Measurements from ENCODE around the gene SEMA4B. TPM values are rescaled to one million over a fixed set of nuclear protein-coding genes. Genes with fewer than 3 reads are reported as not detected.

Gene SEMA4B
- total and polyA plus RNA-seq, 2 donors from 2014 or later, result 28.7 to 190 TPM

DNA sequence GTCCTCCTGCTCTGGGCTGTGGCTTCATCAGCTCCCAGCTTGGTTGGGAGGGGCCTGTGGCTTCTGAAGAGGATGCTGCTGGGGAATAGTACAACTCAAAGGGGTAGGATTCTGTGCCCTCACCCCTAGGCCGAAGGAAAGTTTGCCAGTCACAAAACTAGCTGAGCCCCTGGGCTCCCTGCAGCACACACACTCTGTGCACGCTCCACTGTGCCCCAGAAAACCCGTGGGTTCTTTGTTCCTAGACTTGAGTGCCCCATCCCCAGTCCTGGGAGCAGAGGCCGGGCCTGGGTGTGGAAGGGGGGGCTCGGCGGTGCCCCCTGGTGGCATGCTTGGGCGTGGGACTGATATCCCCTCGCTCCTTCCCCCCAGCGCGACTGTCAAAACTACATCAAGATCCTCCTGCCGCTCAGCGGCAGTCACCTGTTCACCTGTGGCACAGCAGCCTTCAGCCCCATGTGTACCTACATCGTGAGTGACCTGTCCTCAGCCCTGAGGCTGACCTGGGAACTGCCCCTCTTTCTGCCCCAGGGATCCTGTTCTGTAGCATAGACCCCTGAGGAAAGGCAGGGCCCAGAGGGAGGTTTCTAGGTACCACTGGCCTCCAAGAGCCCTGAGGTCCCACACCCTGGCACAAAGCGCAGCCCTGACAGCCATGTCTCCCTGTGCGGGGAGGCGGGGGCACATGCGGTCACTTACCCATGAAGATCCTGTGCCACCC, 18.5 kb downstream of the SEMA4B start:
- no peak for FAIRE-seq
- H3K27me3 ChIP-seq (ENCODE audit: control insufficient read depth, insufficient read depth, low read length), result no peaks in the 10 kb centered on the region
- peaks cover 6 to 15% (median 10%) of the 10 kb centered on the region in 3 donors for H3K36me3 ChIP-seq (ENCODE audit: control insufficient read depth in 2 of 3, insufficient read depth in 3 of 3, low read length in 3 of 3)
- intact Hi-C loops (cut with DNase I), result no loop called here
- H3K4me1 ChIP-seq (ENCODE audit: control insufficient read depth in 2 of 3, insufficient read depth in 2 of 3, low read depth in 1 of 3, low read length in 3 of 3), result peaks cover 0 to 6% (median 5%) of the 10 kb centered on the region in 3 donors
- TF ChIP-seq, protein P1, sequence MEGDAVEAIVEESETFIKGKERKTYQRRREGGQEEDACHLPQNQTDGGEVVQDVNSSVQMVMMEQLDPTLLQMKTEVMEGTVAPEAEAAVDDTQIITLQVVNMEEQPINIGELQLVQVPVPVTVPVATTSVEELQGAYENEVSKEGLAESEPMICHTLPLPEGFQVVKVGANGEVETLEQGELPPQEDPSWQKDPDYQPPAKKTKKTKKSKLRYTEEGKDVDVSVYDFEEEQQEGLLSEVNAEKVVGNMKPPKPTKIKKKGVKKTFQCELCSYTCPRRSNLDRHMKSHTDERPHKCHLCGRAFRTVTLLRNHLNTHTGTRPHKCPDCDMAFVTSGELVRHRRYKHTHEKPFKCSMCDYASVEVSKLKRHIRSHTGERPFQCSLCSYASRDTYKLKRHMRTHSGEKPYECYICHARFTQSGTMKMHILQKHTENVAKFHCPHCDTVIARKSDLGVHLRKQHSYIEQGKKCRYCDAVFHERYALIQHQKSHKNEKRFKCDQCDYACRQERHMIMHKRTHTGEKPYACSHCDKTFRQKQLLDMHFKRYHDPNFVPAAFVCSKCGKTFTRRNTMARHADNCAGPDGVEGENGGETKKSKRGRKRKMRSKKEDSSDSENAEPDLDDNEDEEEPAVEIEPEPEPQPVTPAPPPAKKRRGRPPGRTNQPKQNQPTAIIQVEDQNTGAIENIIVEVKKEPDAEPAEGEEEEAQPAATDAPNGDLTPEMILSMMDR (IDR thresholded peaks at IDR 0.05; ENCODE audit: borderline replicate concordance, extremely low read depth, insufficient read depth), result peak; percentile 44
- peak in 4 of 5 donors; percentile 16 to 69 (median 50) for DNase-seq
- no peaks in the 10 kb centered on the region for H3K9me3 ChIP-seq (ENCODE audit: control insufficient read depth in 2 of 3, insufficient read depth in 1 of 3, low read length in 3 of 3)
- H3K4me3 ChIP-seq (ENCODE audit: low read length in 3 of 3), result no peak overlapping the region
- no peak overlapping the region for H3K27ac ChIP-seq (ENCODE audit: low read depth in 2 of 2, low read length in 2 of 2)
- no peak overlapping the region for H3K9ac ChIP-seq (ENCODE audit: low read length in 3 of 3)

DNA sequence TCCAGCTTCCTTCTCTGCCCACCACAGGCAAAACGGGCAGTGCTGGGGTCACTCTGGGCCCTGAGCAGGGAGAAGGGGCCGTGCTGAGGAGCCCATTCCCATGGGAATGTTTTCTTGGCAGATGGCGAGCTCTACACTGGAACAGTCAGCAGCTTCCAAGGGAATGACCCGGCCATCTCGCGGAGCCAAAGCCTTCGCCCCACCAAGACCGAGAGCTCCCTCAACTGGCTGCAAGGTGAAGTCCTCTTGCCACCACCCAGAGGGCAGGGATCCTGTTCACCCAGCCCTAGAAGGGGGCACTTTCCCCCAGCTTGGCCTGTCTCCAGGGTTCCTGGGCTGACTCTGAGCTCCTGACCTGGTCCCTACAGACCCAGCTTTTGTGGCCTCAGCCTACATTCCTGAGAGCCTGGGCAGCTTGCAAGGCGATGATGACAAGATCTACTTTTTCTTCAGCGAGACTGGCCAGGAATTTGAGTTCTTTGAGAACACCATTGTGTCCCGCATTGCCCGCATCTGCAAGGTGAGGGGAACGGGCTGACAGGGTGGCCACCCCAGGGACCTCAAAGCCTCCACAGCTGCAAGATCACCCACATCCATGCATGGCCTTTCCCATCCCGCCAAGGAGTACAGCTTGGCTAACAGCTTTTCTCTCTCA, 20.2 kb downstream of the SEMA4B start:
- H3K27me3 ChIP-seq (ENCODE audit: control insufficient read depth, insufficient read depth, low read length), result no peaks in the 10 kb centered on the region
- H3K9me3 ChIP-seq (ENCODE audit: control insufficient read depth in 2 of 3, insufficient read depth in 1 of 3, low read length in 3 of 3), result no peaks in the 10 kb centered on the region
- no peak for FAIRE-seq
- TF ChIP-seq, protein P1 (IDR thresholded peaks at IDR 0.05; ENCODE audit: borderline replicate concordance, extremely low read depth, insufficient read depth), result peak; percentile 80
- peak overlapping the region in 1 of 2 donors; percentile 41 for H3K27ac ChIP-seq (ENCODE audit: low read depth in 2 of 2, low read length in 2 of 2)
- H3K9ac ChIP-seq (ENCODE audit: low read length in 3 of 3), result no peak overlapping the region
- H3K4me3 ChIP-seq (ENCODE audit: low read length in 3 of 3), result no peak overlapping the region
- peaks cover 8 to 21% (median 21%) of the 10 kb centered on the region in 3 donors for H3K36me3 ChIP-seq (ENCODE audit: control insufficient read depth in 2 of 3, insufficient read depth in 3 of 3, low read length in 3 of 3)
- DNase-seq, result peak; percentile 68 to 92 (median 75)
- intact Hi-C loops (cut with DNase I), result no loop called here
- peaks cover 0 to 6% (median 5%) of the 10 kb centered on the region in 3 donors for H3K4me1 ChIP-seq (ENCODE audit: control insufficient read depth in 2 of 3, insufficient read depth in 2 of 3, low read depth in 1 of 3, low read length in 3 of 3)

DNA sequence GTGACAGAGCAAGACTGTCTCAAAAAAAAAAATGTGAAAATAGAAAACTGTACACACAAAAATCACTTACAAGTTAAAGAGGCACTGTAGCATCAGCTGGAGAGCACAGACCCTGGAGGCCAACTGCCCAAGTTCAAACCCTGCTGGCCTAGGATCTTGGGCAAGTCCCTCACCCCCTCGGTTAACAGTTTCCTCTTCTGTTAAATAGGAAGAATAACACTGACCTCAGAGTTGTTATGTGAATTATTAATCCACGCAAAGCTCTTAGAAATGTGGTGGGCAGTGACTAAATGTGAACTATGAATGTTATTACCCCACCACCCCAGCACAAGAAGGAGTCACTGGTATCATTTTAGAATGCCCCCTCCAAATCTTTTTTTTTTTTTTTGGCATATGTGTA, 21.4 kb downstream of the SEMA4B start:
- no peak overlapping the region for H3K9ac ChIP-seq (ENCODE audit: low read length in 3 of 3)
- H3K36me3 ChIP-seq (ENCODE audit: control insufficient read depth in 2 of 3, insufficient read depth in 3 of 3, low read length in 3 of 3), result peaks cover 8 to 22% (median 19%) of the 10 kb centered on the region in 3 donors
- H3K4me3 ChIP-seq (ENCODE audit: low read length in 3 of 3), result no peak overlapping the region
- TF ChIP-seq, protein P1 (IDR thresholded peaks at IDR 0.05; ENCODE audit: borderline replicate concordance, extremely low read depth, insufficient read depth), result no peak
- H3K27me3 ChIP-seq (ENCODE audit: control insufficient read depth, insufficient read depth, low read length), result no peaks in the 10 kb centered on the region
- intact Hi-C loops (cut with DNase I), result no loop called here
- FAIRE-seq (no peak), DNase-seq (no peak)
- H3K27ac ChIP-seq (ENCODE audit: low read depth in 2 of 2, low read length in 2 of 2), result no peak overlapping the region
- no peaks in the 10 kb centered on the region for H3K9me3 ChIP-seq (ENCODE audit: control insufficient read depth in 2 of 3, insufficient read depth in 1 of 3, low read length in 3 of 3)
- H3K4me1 ChIP-seq (ENCODE audit: control insufficient read depth in 2 of 3, insufficient read depth in 2 of 3, low read depth in 1 of 3, low read length in 3 of 3), result peaks cover 0 to 6% (median 5%) of the 10 kb centered on the region in 3 donors
